OCI-LY3 (cell line): ENCODE results near the gene RNF220.

ENCODE experiments used
- H2AFZ ChIP-seq: fragments of 200-600, 300-600 bp; shearing (Covaris generic); 2 replicates; pipeline ENCODE4 v1.6.0; 2014; ENCODE audit warnings: antibody characterized with exemption, low read depth, low read length
- H3K27ac ChIP-seq: fragments of 200-600, 300-600 bp; sonication (generic); 2 replicates; pipeline ENCODE4 v1.5.1; 2014; ENCODE audit warnings: mild to moderate bottlenecking, low read length, moderate library complexity, mixed read lengths
- H3K27me3 ChIP-seq: fragments of 200-600, 300-600 bp; sonication (generic); 2 replicates; pipeline ENCODE4 v1.6.1; 2014; ENCODE audit warnings: low read depth, low read length, mixed read lengths
- H3K36me3 ChIP-seq: fragments of 200-600, 300-600 bp; sonication (generic); replicated peaks from 2 replicates; pipeline ENCODE3; 2014; ENCODE audit warnings: low read depth, low read length, mixed read lengths
- H3K4me1 ChIP-seq: fragments of 300-600, 200-600 bp; sonication (generic); 2 replicates; pipeline ENCODE4 v1.6.1; 2014; ENCODE audit warnings: low read length, mixed read lengths
- H3K4me2 ChIP-seq: fragments of 200-600, 300-600 bp; sonication (generic); 2 replicates; pipeline ENCODE4 v1.6.1; 2014; ENCODE audit warnings: low read length, mixed read lengths
- H3K4me3 ChIP-seq: fragments of 300-600, 200-600 bp; sonication (generic); 2 replicates; pipeline ENCODE4 v1.5.1; 2014; ENCODE audit warnings: antibody characterized with exemption, mild to moderate bottlenecking, low read length, moderate library complexity
- H3K79me2 ChIP-seq: fragments of 300-600, 200-600 bp; shearing (Covaris generic); 2 replicates; pipeline ENCODE4 v1.6.1; 2014; ENCODE audit warnings: mild to moderate bottlenecking, low read length, mixed read lengths
- H3K9ac ChIP-seq: fragments of 300-600, 200-600 bp; shearing (Covaris generic); 2 replicates; pipeline ENCODE4 v1.6.0; 2014; ENCODE audit warnings: mild to moderate bottlenecking, low read length, moderate library complexity
- H3K9me3 ChIP-seq: fragments of 200-600, 300-600 bp; shearing (Covaris generic); 2 replicates; pipeline ENCODE4 v1.6.1; 2014; ENCODE audit warnings: low read length, mixed read lengths; ENCODE audit not compliant: insufficient read depth
- H4K20me1 ChIP-seq: fragments of 200-600, 300-600 bp; sonication (generic); 2 replicates; pipeline ENCODE4 v1.6.1; 2016; ENCODE audit warnings: low read length, mixed read lengths; ENCODE audit not compliant: insufficient read depth
- CTCF ChIP-seq: fragments of 200-600, 300-600 bp; sonication (generic); IDR thresholded peaks from 2 replicates; pipeline ENCODE4 v1.5.1; 2014; ENCODE audit warnings: antibody characterized with exemption, low read length, low read depth
- EZH2phosphoT487 ChIP-seq: fragments of 200-600 bp; shearing (Covaris generic); IDR thresholded peaks from 2 replicates; pipeline ENCODE4 v1.6.1; 2018; ENCODE audit warnings: antibody characterized with exemption, mixed run types, low read depth

The RNF220 gene

DNA sequence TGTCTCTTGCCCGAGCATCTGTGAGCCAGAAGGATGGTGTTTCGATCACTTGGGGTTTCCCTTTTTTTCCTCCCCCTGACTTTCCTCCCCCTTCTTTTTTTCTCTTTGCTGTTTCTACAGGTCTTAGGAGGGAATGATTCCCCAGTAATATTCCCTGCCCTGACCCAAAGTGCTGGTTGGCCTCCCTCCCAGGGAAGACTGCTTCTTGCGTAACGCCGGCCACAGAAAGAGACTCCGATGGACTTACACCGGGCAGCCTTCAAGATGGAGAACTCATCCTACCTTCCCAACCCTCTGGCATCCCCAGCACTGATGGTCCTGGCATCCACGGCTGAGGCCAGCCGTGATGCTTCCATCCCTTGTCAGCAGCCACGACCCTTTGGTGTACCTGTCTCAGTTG is 6.8 kb downstream of the RNF220 start:
- TF ChIP-seq EZH2phosphoT487: no peak
- no peak for TF ChIP-seq CTCF
- Histone ChIP-seq H3K36me3 (no peaks in the 10 kb centered on the region), H3K4me3 (no peak overlapping the region), H3K27me3 (peaks cover 9% of the 10 kb centered on the region; the same call in 1 of the 2 replicates), H3K9ac (no peak overlapping the region), H3K9me3 (no peaks in the 10 kb centered on the region), H3K27ac (no peak overlapping the region), H4K20me1 (no peaks in the 10 kb centered on the region), H2AFZ (no peak overlapping the region), H3K4me2 (no peak overlapping the region), H3K4me1 (peaks cover 8% of the 10 kb centered on the region), H3K79me2 (no peaks in the 10 kb centered on the region)

DNA sequence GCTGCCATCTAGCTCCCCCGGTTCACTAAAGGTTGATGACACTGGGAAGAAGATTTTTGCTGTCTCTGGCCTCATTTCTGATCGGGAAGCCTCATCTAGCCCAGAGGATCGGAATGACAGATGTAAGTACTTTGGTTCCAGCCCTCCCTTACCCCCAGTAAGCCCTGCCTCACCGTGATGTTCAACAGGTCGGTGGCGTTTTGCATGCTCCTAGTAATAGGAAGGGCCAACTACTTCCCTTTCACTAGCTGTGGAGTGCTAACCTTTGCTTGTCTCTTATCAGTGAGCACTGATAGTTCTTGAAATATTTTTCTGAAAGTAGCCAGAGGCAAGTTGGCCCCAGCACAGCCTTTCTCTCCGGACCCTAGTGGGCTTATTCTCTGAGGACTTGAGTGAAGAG is 7.5 kb downstream of the RNF220 start:
- no peaks in the 10 kb centered on the region for H3K9me3 ChIP-seq
- H3K9ac ChIP-seq: no peak overlapping the region
- no peak overlapping the region for H3K27ac ChIP-seq
- no peak overlapping the region for H2AFZ ChIP-seq
- peaks cover 9% of the 10 kb centered on the region; the same call in 1 of the 2 replicates for H3K27me3 ChIP-seq
- H4K20me1 ChIP-seq: no peaks in the 10 kb centered on the region
- H3K79me2 ChIP-seq: no peaks in the 10 kb centered on the region
- TF ChIP-seq EZH2phosphoT487 (no peak), CTCF (no peak)
- peaks cover 8% of the 10 kb centered on the region for H3K4me1 ChIP-seq
- no peaks in the 10 kb centered on the region for H3K36me3 ChIP-seq
- H3K4me2 ChIP-seq: no peak overlapping the region
- H3K4me3 ChIP-seq: no peak overlapping the region

- Histone ChIP-seq H3K27me3 (peaks cover 9% of the 10 kb centered on the region; the same call in 1 of the 2 replicates), H4K20me1 (no peaks in the 10 kb centered on the region)
Observed at GRCh38 chr1:44413740-44414139, 8.7 kb downstream of the RNF220 start.

DNA sequence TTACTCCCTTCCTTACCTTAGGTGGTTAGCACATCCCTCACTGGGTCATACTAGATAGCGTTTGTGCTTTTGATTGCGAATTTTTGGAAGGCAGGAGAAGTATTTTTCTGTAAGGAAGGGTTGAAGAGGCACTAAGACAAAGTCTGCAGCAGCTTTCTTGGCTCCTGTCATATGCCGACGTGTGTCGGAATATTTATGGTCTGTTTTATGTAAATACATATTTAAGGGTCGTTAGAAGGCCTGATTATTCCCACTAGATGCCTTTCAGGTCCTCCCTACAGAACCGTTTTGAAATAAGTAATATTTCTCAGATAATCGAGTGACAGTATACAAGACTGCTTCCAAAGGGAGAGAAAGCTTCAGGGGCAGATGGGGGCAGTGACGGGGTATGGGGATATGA is 10.0 kb downstream of the RNF220 start:
- Histone ChIP-seq H3K36me3 (no peaks in the 10 kb centered on the region), H3K9ac (no peak overlapping the region), H3K9me3 (no peaks in the 10 kb centered on the region), H3K27ac (no peak overlapping the region), H3K79me2 (no peaks in the 10 kb centered on the region), H3K4me1 (no peaks in the 10 kb centered on the region), H3K27me3 (no peaks in the 10 kb centered on the region), H3K4me2 (no peak overlapping the region), H3K4me3 (no peak overlapping the region), H4K20me1 (no peaks in the 10 kb centered on the region), H2AFZ (no peak overlapping the region)
- TF ChIP-seq CTCF: no peak
- TF ChIP-seq EZH2phosphoT487: no peak

More at GRCh38 chr1:44413740-44414139, 8.7 kb downstream of the RNF220 start:
- no peak overlapping the region for H2AFZ ChIP-seq
- H3K9ac ChIP-seq: no peak overlapping the region
- no peaks in the 10 kb centered on the region for H3K79me2 ChIP-seq
- H3K4me1 ChIP-seq: peaks cover 8% of the 10 kb centered on the region
- H3K9me3 ChIP-seq: no peaks in the 10 kb centered on the region
- H3K4me3 ChIP-seq: no peak overlapping the region
- no peak overlapping the region for H3K4me2 ChIP-seq
- TF ChIP-seq EZH2phosphoT487 (no peak), CTCF (no peak)
- H3K36me3 ChIP-seq: no peaks in the 10 kb centered on the region
- H3K27ac ChIP-seq: no peak overlapping the region
